Parathyroid adenoma (tissue), 2 donors: ENCODE data around the gene WNT8B.

Experiments used
- H2AFZ ChIP-seq: fragments of 300-600 bp; sonication (generic); one replicate; pipeline ENCODE4 v1.7.0; 2017; ENCODE audit warnings: antibody characterized with exemption, mild to moderate bottlenecking
- H3K27ac ChIP-seq: fragments of 300-600 bp; sonication (generic); one replicate; pipeline ENCODE4 v1.7.0; 2017
- H3K27me3 ChIP-seq: fragments of 300-600 bp; sonication (generic); one replicate; pipeline ENCODE4 v1.7.0; 2017; ENCODE audit warnings: low read length; ENCODE audit not compliant: control insufficient read depth, insufficient read depth
- H3K36me3 ChIP-seq: fragments of 300-600 bp; sonication (generic); one replicate; pipeline ENCODE4 v1.7.0; 2017; ENCODE audit warnings: low read length; ENCODE audit not compliant: control insufficient read depth, insufficient read depth
- H3K4me1 ChIP-seq: fragments of 300-600 bp; sonication (generic); one replicate; pipeline ENCODE4 v1.7.0; 2017; ENCODE audit warnings: control low read depth
- H3K4me2 ChIP-seq: fragments of 300-600 bp; sonication (generic); one replicate; pipeline ENCODE4 v1.7.0; 2017; ENCODE audit warnings: low read length
- H3K4me3 ChIP-seq: fragments of 300-600 bp; sonication (generic); one replicate; pipeline ENCODE4 v1.7.0; 2017; ENCODE audit warnings: low read depth, low read length
- H3K79me2 ChIP-seq: fragments of 300-600 bp; sonication (generic); one replicate; pipeline ENCODE4 v1.7.0; 2017; ENCODE audit warnings: control low read depth
- H3K9ac ChIP-seq: fragments of 300-600 bp; sonication (generic); one replicate; pipeline ENCODE4 v1.7.0; 2017; ENCODE audit warnings: mild to moderate bottlenecking
- H3K9me3 ChIP-seq: fragments of 300-600 bp; sonication (generic); one replicate; pipeline ENCODE4 v1.7.0; 2017; ENCODE audit warnings: low read length; ENCODE audit not compliant: control insufficient read depth
- TF ChIP-seq, protein P1 (sequence below): fragments of 300-600 bp; sonication (generic); IDR thresholded peaks from one replicate; pipeline ENCODE4 v1.7.0; 2017; ENCODE audit warnings: antibody characterized with exemption, mild to moderate bottlenecking
- donor health status: primary hyperparathyroidism.

WNT8B gene

DNA sequence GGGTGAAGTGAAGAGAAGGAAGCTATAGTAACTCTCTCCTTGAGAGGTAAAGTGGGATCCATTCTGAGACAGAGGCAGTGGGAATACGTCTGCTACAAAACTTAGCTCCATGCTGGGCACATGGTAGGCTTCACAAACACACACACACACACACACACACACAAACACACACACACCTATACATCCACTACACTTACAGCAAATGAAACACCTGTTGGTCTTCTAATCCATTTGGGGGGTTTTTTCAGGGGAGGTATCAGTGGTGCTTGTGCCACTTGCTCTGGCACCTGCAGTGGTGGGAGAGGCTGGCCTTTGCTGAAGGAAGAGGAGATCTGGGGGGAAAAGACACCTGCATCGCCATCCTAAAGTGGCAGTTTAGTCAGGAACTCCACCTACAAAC lies 42.4 kb downstream of the WNT8B start:
- Histone ChIP-seq H3K4me2 (no peak overlapping the region), H3K4me3 (no peak overlapping the region), H3K27ac (no peak overlapping the region), H3K27me3 (no peaks in the 10 kb centered on the region), H3K36me3 (no peaks in the 10 kb centered on the region), H2AFZ (no peak overlapping the region), H3K9me3 (no peaks in the 10 kb centered on the region), H3K79me2 (no peaks in the 10 kb centered on the region), H3K9ac (no peak overlapping the region), H3K4me1 (no peaks in the 10 kb centered on the region)
- TF ChIP-seq, protein P1, sequence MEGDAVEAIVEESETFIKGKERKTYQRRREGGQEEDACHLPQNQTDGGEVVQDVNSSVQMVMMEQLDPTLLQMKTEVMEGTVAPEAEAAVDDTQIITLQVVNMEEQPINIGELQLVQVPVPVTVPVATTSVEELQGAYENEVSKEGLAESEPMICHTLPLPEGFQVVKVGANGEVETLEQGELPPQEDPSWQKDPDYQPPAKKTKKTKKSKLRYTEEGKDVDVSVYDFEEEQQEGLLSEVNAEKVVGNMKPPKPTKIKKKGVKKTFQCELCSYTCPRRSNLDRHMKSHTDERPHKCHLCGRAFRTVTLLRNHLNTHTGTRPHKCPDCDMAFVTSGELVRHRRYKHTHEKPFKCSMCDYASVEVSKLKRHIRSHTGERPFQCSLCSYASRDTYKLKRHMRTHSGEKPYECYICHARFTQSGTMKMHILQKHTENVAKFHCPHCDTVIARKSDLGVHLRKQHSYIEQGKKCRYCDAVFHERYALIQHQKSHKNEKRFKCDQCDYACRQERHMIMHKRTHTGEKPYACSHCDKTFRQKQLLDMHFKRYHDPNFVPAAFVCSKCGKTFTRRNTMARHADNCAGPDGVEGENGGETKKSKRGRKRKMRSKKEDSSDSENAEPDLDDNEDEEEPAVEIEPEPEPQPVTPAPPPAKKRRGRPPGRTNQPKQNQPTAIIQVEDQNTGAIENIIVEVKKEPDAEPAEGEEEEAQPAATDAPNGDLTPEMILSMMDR: no peak

DNA sequence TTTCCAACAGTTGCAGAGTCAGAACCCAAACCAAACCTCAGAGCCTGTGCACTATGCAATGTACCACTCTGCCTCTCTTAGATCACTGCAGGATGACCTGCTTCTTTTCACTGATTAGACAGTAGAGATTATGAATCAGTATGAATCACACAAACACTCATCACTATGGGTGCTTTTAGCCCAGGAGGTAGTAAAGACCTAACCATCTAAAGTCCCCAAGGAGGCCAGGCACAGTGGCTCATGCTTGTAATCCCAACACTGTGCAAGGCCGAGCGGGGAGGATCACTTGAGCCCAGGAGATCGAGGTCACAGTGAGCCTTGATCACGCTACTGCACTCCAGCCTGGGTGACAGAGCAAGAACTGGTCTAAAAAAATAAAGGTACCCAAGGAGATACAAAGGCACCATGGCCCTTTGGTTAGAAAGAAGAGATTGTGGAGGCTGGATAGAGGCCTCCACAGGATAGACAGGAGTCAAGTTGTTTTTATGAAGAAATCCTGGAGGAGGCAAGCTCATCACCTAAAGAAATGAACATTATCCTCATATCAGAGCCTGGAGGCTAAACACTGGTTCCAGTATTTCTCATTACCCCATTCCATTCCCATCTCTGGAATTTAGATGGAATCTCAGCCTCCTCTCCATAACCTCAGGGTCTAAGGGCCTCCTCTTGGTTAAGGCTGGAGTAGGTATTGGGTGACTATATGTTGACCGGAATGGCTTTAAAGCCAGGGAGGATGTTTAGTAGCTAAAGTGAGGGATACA lies 44.0 kb downstream of the WNT8B start:
- no peak overlapping the region for H2AFZ ChIP-seq
- no peak overlapping the region for H3K27ac ChIP-seq
- H3K9me3 ChIP-seq: no peaks in the 10 kb centered on the region
- no peak overlapping the region for H3K9ac ChIP-seq
- no peaks in the 10 kb centered on the region for H3K36me3 ChIP-seq
- H3K27me3 ChIP-seq: no peaks in the 10 kb centered on the region
- H3K4me2 ChIP-seq: no peak overlapping the region
- no peak overlapping the region for H3K4me3 ChIP-seq
- H3K4me1 ChIP-seq: peaks cover 3% of the 10 kb centered on the region
- TF ChIP-seq, protein P1: no peak
- no peaks in the 10 kb centered on the region for H3K79me2 ChIP-seq

DNA sequence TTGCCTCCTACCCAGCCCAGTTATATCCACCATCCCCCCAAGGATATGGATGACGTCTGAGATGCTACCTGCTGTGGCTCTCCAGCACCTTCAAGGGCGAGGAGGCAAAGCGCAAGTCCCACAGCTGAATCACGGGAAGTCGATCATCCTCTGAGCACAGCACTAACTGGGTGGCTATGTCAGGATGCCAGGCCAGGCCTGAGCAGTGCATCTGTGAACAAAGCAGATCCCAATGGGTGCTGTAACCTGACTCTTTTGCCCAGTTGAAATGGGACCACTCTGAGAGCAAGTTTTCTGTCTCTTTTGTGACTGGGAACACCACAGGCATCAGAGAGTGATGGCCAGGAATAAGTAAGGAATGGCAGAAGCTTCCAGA lies 44.5 kb downstream of the WNT8B start:
- no peak overlapping the region for H2AFZ ChIP-seq
- no peaks in the 10 kb centered on the region for H3K9me3 ChIP-seq
- no peak overlapping the region for H3K4me2 ChIP-seq
- TF ChIP-seq, protein P1: no peak
- H3K27ac ChIP-seq: no peak overlapping the region
- no peaks in the 10 kb centered on the region for H3K79me2 ChIP-seq
- H3K4me1 ChIP-seq: peaks cover 3% of the 10 kb centered on the region
- H3K9ac ChIP-seq: no peak overlapping the region
- H3K4me3 ChIP-seq: no peak overlapping the region
- no peaks in the 10 kb centered on the region for H3K36me3 ChIP-seq
- H3K27me3 ChIP-seq: no peaks in the 10 kb centered on the region

DNA sequence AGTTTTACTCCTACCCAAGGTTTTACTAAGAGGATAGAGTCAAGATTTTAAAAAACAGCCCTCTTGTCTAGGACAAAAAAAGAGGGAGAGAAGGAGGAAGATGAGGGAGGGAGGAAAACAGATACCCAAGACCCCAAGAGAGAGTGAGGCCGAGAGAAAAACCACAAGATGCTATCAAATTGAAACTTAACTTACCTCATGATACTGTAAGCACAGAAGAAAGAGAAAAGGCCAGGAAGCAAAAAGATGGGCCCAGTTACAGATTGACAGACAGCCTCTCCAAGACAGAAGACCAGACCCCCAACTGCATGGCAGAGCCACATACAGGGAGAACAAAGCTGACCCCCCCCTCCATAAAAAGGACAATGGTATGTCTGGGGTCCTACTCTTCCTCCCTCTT lies 45.5 kb downstream of the WNT8B start:
- Histone ChIP-seq H3K9ac (no peak overlapping the region), H3K4me3 (no peak overlapping the region), H3K36me3 (no peaks in the 10 kb centered on the region), H3K4me2 (no peak overlapping the region), H2AFZ (no peak overlapping the region), H3K79me2 (no peaks in the 10 kb centered on the region), H3K27ac (no peak overlapping the region), H3K27me3 (no peaks in the 10 kb centered on the region), H3K4me1 (peaks cover 3% of the 10 kb centered on the region), H3K9me3 (no peaks in the 10 kb centered on the region)
- TF ChIP-seq, protein P1: no peak

DNA sequence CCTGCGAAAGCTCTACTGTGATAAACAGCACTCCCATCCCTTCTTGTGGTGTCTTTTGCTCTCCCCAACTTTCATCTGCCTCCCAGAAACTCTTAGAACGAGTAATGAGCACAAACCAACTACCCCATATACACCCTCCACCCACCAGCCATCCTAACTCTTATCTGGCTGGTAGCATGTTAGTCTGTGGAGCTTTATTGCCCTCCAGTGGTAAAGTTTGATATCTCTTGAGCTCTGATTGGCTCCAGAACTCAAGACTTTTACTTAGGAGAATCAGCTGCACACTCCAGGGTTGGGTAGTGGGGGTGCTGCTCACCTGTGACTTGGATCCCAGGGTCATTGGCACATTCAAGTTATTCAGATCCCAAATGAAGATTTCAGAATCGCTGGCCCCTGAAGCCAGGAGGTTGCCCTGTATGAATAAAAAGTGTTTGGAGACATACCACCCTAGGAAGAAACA lies 45.9 kb downstream of the WNT8B start:
- Histone ChIP-seq H3K4me3 (no peak overlapping the region), H3K4me1 (peaks cover 3% of the 10 kb centered on the region), H3K4me2 (no peak overlapping the region), H3K9ac (no peak overlapping the region), H3K27me3 (no peaks in the 10 kb centered on the region), H3K79me2 (no peaks in the 10 kb centered on the region), H3K27ac (no peak overlapping the region), H2AFZ (no peak overlapping the region), H3K9me3 (no peaks in the 10 kb centered on the region), H3K36me3 (no peaks in the 10 kb centered on the region)
- TF ChIP-seq, protein P1: peak; percentile 25
